HG03060 (cell line): ENCODE data around the gene PDLIM7.

Source experiments
- ATAC-seq: cut with Tn5 transposase; IDR thresholded peaks from one replicate; pipeline ENCODE4 v1.9.1; 2021; ENCODE audit warnings: low read depth, moderate number of reproducible peaks; ENCODE audit not compliant: unreplicated experiment

Gene PDLIM7

DNA sequence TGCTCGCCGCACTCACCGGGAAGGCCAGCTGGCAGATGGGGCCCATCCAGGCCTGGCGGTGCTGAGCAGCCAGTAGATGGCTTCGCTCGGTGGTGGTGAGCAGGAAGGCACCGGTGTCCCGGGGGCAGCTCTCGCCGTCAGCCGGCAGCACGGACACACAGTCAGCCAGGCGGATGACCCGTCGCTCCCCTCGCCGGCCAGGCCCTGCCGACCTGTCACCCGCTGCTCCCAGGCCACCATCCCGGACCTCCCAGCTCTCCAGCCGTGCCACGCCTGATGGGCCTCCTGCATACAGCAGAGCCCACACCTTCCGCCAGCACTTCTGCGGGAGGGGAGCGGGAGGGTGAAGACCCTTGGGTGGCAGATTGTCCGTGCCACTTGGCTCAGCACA lies 10.8 kb upstream of the PDLIM7 start:
- no peak for ATAC-seq

DNA sequence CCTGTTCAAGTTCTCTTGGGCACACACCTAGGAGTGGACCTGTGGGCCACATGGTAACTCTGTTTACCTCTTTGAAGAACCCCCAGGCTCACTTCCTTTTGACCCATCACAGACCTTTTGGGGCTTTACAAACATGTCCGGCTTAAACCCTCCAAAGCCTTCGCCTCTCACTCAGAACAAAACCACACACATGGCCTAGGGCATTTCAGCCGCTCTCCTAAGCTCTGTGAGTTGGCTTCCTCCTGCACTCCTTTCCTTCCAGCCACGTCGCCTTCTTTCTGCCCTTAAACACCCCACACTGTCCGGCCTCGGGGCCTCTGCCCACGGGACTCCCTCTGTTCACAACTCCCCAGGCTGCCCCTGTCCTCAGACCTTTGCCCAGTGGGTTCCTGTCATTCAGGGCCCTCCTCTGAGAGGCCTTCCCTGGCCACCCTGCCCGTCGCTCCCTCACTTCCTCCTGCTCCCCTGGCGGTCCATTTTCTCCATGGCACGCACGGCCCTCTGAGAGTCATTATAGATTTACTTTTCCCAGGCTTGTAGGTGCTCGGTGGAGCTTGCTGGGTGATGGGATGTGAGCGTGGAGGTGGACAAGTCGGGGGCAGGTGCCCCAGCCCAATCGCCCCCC lies 10.3 kb upstream of the PDLIM7 start:
- ATAC-seq = no peak

DNA sequence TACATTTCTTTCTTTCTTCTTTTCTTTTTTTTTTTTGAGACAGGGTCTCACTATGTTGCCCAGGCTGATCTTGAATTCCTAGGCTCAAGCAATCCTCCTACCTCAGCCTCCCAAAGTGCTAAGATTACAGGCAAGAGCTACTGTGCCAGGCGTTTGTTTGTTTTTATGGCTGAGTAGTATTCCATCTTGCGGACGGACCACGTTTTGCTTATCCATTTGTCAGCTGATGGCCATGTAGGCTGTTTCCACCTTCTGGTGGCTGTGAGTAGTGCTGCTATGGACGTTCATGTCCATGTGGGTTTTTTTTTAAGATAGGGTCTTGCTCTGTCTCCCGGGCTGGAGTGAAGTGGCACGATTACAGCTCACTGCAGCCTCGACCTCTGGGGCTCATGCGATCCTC lies 9.8 kb upstream of the PDLIM7 start:
- ATAC-seq = no peak

DNA sequence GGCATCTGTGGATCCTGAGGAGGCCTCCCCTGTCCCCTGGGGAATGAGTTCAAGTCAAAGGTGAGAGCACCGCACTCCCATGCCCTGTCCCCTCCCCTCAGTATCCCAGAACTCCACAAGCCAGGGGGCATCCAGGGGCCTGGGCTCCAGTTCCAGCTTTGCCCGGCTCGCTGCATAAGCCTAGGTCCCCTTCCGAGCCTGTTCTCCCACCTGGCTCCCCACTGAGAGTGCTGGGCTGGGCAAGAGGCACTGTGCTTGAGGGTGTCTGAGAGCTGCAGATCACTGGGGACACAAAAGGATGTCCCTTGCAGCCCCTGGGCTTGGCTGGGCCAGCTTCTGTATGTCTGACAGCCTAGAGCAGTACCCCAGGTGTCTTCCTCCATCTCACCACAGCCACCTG lies 7.7 kb upstream of the PDLIM7 start:
- ATAC-seq = no peak

DNA sequence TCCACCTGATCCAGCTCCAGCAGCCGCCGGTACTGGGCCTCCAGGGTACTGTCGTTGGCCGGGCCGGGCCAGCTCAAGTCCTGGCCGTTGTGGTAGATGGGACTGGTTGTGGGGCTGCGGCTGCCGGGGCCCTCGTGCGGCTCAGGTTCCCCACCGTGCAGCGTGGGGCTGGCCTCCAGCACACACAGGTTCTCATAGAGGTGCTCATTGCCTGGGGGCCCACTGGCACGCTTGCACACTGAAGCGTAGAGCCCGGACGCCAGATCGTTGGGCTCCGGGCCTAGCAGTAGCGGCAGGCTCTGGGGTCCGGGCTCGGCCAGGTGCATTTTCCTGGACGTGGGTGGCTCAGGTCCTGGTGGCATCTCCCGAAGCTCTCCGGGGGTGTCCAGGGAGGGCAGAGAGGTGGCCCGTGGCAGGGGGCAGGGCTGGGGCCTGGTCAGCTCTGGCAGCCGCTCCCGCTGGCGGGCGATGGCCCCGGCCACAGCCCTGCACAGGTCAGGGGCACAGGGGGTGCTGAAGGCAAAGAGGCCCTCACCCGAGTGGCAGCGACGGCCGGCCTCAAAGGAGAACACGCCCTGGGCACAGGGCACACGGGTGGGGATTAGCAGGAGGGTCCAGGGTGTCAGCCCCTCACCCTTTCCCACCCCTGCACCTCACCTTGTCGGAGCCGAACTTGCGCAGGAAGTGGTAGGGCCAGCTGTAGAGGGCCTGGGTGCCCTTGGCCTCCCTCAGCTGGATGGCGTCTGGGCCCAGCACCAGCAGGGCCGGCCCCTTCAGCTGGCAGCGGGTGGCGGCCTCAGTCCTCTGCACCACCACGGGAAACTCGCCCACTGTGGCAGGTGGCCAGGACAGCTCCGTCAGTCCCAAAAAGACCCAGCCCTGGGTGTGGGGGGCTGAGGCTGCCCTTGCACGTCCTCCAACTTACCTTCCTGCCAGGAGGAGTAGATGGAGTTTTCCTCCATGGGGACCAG lies 7.0 kb upstream of the PDLIM7 start:
- no peak for ATAC-seq

DNA sequence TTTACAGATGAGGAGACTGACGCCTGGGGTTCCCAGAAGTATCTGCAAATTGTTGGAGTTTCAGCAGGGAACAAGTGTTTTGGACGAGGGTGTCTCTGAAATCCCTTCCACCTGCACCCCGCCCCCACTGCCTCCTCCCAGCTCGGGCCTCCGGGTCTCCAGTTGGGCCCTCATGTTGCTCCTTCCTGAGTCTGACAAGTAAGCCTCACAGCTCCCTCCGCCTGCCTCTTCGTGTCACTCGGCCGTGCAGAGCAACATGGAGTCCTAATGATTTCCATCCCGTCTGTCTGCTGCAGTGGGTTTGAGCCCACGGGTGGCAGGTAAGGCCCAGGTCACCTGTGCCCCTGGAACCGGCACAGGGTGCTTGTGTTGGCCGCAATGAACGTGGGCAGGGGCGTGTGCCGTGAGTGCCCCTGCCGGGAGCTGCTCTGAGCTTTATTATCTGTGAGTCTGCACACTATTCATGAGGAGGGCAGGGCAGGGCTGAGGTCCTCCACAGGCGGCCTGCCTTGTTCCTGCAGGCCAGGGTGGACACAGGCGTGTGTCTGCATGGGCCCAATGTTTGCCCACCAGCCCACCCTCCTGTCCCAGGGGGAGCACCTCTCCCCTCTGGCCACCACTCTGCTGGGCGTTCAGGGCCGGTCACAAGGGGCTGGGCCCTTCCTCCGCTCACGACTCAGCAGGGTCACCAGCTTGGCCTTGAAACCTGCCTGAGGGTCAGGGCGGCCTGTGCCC lies 6.1 kb upstream of the PDLIM7 start:
- ATAC-seq = no peak

DNA sequence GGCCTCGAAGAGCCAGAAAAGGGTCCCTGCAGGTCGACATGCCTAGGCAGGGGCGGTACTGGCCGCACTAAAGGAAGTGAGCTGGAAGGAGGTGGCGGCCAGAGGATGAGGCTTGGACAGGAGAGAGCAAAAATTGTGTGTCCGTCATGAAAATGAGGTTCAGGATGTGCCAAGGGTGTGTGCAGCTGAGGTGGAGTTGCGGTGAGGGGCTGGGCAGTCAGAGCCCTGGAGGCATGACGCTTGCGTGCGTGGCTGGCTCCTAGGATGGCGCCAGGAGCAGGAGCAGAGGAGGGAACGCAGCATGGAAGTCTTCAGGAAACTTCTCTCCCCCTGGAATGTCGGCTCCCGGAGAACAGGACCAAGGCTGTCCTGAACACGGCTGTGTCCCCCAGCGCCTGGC lies 5.5 kb upstream of the PDLIM7 start:
- ATAC-seq = no peak

DNA sequence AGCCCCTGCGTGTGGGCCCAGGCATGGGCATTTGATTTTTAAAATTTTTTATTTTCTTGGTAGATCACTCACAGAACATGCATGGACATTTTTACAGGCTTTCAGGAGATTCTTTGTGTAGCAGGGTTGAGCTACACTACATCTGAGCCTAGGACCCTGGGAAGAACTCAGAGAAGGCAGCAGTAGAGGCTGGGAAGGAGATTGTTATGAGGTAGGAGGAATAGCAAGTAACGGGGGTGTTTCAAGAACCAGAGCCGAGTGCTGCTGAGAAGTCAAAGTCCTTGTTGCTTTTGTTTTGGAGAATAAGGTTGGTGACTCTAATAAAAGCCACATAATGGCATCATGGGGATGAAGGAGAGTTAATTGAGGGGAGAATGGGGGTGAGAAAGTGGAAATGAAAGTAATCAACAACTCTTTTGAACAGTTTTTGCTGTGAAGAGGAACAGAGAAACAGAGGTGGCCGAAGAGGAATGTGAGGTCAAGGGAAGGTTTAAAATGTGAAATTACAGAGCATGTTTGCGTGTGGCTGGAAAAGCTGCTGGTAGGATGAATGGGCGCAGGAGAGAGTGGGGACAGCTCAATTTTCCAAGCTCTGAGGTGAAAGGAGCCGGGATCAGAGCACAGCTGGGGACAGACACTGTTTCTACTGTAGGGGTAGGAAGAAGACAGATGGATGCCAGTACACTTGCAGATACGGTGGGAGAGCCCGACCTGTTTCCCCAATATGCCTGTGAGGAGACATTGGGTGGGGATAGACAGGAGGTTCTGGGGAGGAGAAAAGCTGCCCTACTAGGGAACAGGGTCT lies 4.7 kb upstream of the PDLIM7 start:
- ATAC-seq = no peak

DNA sequence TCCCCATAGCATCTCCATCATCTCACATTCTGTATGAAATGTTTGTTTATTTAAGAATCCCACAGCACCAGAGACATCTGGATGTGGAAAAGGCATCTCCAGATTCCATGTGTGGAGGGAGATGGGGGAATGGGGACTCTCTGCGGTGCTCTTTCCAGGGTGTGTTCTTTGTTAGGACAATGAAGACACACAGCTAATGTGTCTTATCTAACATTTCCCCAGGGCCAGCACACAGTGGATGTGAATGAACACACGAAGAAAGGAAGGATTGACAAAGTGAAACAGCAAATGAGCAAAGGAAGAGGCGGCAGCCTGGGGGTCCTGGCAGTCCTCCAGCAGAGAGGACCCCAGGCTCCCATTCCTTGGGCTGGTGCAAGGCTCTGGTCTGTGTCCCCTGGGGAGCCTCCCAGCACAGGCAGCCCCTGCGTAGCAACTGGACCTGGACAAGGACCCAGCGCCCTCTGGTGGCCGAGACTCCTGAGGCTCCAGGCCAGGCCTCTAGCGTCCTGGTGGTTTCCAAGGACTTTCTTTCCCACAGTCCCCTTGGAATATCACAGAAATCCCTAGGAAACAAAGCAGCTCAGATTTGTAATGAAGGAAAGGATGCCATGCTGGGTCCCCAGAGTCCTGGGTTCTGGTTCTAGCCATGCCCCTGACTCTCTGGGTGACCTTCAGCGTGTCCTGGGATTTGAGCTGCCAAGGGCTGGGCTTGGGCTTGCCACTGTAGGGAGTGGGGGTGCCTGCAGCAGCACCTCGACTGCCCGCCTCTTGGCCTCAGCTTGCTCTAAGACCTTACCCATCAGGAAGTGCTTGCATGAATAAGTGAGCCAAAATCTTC lies 3.5 kb upstream of the PDLIM7 start:
- no peak for ATAC-seq

DNA sequence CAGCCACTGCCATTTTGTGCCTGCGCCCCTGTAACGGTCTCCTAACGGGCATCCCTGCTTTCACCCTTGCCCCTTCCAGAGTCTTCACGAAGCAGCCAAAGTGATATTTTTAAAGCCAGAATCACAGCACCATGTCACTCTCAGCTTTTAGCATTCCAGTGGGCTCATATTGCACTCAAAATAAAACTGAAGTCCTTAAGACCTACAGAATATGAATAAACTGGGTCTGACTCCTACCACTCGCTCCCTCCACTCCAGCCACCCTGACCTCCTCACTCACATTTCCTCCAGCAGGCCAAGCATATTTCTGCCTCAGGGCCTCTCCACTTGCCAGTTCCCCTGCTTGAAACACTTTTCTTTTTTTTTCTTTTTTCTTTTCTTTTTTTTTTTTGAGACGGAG lies 2.4 kb upstream of the PDLIM7 start:
- no peak for ATAC-seq

DNA sequence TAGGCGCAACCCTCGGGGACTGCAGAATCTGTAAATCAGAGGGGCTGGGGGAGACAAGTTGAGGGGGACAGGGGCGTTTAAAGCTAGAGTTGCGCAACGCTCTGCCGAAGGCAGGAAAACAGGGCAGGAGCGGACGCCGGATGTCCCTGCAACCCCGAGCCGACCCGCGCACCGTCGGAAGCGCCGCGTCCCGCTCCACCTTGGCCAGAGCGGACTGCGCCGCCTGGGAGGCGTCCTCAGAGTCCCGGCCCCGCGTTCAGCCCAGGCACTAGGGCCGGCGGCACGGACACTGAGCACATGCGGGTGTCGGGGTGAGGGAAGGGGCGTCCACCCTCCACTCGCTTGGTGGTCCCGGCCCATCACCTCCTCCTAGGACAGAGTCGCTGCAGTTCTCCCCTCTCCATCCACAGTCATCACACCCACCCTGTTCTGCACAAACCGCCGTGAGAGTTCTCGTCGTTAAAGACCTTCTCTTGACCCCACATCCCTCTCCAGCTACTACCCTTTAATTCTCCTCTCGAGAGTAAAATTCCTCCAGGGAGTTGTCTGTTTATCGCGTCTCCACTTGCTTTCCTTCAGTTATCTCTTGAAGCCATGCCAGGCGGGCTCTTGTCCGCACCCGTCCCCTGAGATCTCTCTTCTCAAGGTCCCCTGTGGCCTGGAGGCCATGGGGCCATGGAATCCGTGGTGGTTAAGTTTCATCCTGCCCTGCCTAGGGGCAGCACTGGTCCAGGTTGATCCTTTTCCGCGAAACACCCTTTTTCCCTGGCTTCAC lies 796 bp upstream of the PDLIM7 start:
- no peak for ATAC-seq

DNA sequence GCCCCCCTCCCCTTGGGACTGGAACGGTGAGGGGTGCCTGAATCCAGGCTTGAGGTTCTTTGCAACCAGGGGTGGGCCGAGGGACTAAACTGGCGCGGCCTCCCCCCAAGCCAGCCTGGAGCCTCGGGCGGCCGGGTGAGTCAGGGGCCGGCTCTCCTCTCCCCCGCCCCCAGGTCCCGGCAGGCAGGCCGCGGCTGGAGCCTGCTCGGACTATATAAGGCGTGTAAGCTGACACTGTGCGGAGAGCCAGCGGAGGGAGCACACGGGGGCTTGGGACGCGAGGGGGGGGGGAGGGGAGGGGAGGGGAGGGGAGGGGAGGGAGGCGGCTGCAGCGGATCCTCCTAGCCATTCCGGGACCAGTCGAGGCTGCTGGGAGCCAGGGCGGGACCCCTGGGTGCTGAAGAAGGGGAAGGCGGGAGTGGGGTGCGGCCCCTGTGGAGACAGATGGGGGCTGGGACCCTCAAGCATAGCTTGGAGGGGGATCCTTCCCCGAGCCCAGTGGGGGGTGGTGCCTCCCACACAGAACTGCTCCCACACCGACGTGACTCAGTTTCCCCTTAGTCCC lies 595 bp downstream of the PDLIM7 start:
- ATAC-seq = no peak

DNA sequence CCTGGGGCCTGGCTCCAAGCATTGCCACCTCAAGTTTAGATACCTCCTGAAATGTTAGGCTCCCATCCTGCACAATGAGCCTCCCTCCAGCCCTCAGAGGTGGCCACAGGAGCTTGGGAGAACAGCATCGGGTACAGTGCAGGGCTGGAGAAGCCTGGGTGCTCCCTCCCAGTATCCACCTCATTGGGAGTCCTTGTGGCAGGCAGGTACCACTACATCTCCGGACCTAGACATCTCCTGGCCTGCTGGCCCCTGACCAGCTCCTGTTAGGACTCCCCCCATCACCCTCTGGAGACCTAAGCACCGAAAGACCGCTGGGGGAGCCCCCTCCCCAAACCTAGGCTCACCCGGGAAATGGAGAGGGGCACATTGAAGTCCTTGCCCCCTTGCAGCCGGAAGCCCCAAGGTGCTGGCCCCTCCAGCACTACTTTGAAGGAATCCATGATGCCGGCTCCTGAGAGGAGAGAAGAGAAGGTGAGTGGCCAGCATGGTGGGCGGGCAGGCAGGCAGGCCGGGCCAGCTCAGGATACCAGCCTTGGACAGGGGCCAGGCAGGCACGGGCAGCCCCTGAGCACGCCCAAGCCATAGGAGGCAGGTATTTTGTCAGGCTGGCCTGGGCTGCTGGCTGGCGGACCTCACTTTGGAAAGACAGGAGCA lies 1.2 kb downstream of the PDLIM7 start:
- no peak for ATAC-seq

DNA sequence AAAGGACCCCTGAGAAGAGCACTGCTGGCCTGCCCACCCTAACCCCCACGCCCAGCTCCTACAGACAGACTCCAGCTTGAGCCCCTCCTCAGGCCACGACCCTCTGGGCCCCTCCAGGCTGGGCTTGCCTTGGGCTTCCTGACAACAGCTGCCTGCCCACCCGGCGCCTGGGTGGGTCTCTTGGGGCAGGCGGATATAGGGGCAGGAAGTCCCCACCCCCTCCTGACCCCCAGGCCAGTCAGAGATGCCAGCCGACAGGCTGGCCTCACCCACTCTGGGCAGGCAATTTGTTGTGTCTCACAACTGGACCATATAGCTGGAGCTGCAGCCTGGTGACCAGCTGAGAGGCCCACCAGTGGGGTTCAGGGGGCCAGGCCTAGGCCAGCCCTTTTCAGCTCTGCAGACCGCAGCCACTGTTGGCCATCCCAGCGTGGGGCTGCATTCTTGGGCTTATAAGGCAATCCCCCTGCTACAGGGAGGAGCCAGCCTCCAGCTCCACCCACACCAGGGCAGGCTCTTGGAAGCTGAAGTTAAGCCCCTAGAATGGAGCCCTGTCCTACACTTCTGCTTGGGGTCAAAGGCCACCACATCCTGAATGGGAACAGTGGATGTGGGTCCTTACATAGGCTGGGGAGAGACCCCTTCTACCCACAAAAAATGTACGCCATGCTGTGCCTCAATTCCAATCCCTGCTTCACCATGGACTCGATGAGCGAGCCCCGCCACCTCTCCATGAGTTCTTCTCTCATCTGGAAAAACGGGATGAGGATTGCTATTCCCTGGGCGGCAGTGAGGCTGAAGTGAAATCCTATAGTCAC lies 2.0 kb downstream of the PDLIM7 start:
- ATAC-seq = no peak

DNA sequence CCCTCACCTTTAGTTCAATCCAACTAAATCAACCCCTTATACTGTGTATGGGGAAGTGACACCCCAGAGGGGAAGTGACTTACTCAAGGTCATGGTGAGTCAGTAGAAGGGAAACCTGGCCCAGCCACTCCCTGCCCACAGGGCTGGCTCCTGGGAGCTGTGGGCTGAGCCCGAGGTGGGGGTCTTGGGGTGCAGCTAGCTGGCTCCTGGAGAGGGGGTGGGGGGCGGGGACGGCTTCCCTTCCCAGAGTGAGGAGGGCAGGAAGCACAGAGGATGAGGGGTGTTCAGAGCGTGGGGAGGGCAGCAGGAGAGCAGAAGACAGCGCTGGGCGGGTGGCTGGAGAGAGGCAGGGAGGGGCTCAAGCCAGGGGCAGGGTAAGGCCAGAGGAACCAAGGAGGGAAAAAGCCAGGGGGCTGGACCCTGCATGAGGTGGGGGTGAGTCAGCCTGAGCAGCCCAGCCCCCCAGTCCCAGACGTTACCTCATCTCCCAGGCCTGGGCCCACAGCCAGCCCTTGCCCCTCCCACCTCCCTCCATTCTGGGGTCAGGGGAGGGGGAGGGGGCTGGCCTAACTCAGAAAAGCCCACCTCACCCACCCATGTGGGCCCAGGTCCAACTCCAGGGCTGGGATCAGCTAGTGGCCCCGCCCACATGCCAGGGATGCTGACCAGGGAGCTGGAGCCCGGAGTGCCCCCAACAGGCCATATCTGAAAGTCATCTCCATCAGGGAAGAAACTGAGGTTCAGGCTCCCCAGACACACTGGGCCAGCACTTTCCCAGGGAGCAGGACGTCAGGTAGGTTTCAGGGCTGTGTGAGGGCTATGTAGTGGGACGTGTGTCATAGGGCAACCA lies 2.8 kb downstream of the PDLIM7 start:
- ATAC-seq = no peak

DNA sequence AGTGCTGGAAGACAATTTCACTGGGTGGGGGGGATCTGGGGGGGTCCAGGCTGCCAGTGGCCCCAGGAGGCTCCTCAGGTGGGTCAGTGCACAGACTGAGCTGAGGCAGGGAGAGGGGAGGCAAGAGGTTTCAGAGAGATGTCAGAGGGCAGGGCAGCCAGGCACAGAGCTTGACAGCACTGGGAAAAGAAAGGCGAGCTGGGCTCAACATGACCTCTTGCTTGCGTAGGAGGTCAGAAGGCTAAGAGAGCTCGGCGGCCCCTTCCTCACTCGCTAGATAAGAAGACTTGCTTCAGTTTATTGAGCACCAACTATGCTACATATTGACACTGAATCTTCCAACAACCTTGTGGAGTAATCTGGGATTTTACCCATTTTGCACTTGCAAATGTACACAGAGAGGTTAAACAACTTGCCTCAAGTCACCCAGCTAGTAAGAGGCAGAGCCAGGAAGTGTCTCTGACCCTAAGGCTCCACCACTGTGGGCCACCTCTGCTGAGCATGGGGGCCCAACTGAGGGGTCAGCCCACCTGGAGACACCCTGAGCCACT lies 3.5 kb downstream of the PDLIM7 start:
- no peak for ATAC-seq
